Stimulated activated CD8-positive, alpha-beta memory T cell treated with anti-CD3 and anti-CD28 coated beads, Interleukin-7, amount 100 ng/mL, for 1 hour (primary cell): ENCODE data around the gene TMEM59L.
A peak's percentile ranks its signal among the peaks of the same experiment; 100 is the strongest.
"Not testable (repeated sequence)": the region's sequence is repeated elsewhere in the genome, so short reads cannot be mapped to it uniquely, and the experiment has no call there.

Experiments
- DNase-seq, 2 donors: peaks; one replicate each; pipeline ENCODE4 v3.0.0-alpha.2; 2020; ENCODE audit warnings: low read depth in 2 of 2

The TMEM59L gene

DNA sequence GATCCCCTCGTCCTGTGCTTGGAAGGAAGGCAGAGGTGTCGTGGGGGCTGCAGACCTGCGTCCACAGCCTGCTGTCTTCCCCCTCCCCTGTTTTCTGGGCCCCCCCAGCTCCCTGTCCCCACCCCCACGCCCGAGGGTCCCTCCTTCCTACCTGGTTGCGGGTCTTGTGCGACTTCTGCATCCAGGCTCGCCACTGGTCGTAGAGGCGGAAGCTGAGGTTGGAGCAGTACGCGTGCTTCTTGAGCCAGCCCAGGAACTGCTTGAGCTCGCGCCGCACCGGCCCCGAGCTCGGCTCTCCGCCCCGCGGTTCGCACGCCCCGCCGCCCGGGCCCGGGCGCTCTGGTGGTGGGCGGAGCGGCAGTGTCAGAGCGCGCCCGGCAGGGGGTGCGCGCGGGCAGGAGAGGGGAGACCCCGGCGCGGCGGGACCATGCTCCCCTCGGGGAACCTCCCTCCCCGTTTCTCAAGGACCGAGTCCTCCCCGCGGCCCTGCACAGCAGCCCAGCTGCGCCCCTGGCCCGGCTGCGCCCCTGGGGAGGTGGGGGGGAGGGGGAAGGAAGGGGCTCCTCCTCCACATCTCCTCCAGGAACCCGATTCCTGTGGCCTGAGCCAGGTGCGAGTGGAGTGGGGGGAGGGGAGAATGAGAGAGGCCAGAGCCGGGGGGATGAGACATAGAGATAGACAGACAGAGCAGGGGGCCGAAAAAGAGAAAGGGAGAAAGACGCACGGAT lies 18.4 kb upstream of the TMEM59L start:
- DNase-seq, result peak; percentile 54 to 56

DNA sequence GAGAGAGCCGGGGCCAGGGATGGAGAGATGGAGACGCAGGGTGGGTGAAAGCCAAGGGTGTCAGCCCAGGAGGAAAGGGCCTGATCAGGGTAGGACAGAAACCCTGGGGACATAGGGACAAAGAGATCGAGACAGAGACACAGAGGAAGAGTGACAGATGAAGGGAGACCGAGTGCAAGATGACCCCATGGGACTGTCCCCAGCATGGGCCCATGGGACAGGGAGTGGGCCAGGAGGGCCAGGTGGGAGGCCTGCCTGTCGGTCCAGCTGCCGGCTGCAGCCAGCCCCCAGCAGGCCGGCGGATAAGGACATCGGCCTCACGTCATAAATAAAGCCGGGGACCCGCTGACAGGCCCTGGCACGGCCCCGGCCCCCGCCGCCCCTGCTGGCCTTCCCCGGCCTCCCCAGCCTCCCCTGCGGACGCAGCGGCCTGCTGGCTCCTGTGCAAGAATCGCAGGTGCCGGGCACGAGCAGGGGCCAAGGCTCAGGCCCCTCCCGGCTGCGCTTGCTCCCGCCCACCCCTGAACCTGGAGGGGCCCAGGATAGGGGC lies 17.8 kb upstream of the TMEM59L start:
- DNase-seq, result no peak

DNA sequence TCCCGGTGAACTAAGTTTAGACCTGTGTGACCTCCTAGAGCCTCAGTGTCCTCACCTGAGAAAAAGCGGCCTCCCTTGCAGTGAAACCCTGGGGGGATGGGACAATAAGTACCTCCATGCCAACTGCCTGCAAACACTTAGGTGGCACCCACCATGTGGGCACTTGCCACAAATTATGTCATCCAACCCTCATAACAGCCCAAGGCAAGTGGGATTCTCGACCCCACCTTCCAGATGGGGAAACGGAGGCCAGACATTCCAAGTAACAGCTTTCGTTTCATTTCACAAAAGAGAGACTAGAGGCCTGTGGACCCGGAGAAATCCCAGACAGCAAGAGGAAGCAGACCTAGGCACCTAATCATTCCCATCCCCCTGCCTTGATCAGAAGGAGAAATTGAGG lies 17.2 kb upstream of the TMEM59L start:
- no peak for DNase-seq

DNA sequence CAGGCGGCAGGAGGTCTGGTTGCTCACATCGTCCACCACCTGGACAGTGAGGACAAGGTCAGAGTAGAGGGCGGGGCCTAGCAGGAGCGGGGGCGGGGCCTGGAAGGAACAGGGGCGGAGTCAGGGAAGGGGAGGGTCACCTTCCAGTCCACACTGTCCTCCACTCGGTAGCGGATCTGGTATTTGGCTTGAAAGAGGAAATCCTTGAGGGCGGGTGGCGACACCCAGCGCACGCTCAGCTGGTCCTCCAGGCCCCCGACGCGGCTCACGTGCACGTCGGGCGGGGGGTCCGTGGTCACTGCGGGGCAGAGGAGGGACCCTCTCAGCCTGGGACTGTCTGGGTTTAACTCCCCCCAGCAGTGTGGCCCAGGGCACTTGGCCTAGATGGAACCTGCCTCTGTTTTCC lies 15.9 kb upstream of the TMEM59L start:
- DNase-seq, result no peak

DNA sequence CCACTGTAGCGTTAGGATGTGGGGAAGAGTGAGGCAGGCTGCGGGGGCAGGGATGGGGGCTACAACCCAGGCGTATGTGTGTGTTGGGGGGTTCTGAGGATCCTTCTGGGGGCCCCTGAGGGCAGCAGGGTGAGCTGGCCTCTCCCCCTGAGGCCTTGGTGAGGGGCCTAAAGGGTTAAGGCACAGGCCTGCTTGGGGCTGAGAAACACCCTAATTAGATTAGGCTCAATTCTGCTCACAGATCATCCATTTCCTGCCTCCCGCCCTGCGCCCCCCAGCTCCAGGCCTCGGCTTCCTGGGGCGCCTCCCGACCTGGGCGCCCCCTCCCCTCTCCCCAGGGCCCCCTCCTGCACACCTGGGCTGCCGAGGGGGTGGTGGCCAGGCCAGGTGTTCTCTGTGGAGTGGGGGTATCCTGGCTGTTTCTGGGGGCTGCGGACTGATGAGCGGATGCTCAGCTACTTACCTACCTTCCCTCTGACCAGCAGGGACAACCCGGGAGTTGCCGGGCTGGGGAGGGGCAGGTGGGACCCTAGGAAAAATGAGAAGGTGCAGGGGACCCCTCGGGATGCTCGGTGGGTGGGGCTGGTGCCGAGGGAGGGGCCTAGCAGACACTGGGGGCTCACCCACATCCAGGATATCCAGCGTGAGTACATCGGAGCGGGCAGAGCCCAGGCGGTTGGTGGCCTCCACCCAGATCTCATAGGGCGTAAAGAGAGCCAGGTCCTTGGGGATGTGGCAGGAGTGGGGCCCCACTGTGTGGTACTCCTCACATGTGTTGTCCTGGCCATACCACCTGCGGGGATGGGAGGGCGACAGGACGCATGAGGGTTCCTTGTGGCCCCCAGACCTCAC lies 14.6 kb upstream of the TMEM59L start:
- no peak for DNase-seq

DNA sequence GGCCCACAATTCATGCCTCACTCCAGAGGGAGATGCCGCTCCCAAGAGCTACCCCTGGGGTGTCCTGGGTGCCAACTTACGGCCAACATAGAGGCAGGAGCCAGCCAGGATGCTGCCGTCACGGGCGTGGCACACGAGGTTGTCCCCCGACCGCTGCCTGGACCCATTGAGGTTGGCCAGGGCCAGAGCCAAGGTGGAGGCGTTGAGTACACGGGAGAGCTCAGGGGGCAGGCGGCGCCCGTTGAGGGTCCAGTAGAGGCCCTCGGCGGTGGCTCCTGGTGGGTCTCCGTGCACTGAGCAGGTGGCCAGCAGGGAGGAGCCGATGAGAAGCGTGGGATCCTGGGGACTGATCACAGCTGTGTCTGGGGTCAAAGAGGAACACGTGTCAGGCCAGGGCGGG lies 13.2 kb upstream of the TMEM59L start:
- DNase-seq, result no peak

DNA sequence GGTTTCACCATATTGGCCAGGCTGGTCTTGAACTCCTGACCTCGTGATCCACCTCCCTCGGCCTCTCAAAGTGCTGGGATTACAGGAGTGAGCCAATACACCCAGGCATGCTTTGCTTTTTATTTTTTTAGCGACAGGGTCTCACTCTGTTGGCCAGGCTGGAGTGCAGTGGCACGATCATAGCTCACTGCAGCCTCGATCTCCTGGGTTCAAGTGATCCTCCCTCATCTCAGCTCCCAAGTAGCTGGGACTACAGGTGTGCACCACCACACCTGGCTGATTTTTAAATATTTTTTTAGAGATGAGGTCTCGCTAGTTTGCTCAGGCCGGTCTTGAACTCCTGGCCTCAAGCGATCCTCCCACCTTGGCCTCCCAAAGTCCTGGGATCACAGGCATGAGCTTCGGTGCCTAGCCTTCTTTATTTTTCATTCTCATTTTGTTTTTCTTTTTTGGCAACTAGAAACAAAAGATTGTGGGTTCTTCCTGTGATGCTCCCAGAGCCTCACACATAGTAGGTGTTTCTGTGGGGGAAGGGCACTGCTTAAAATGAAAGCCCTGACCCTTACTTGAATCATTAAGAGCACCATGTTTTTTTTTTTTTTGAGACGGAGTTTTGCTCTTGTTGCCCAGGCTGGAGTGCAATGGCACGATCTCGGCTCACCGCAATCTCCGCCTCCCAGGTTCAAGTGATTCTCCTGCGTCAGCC lies 11.8 kb upstream of the TMEM59L start:
- DNase-seq, result not testable (repeated sequence)

DNA sequence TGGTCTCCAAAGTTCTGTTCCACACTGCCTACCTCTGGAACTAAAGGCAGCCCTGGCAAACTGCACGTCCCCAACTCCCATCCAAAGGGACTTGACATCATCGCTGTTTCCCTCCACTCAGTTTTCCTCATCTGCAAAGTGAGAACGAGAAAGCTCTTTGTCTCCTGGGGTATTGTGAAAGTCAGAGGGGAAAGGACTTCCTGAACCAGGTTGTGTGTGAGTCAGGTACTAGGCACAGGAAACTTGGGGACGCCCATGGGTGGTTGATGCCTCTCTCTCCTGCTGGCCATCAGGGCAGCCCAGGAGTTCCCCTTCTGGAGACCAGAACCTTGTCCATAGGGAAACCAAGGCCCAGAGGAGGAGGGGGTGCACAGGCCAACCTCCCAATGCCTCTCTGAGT lies 10.8 kb upstream of the TMEM59L start:
- DNase-seq, result no peak

DNA sequence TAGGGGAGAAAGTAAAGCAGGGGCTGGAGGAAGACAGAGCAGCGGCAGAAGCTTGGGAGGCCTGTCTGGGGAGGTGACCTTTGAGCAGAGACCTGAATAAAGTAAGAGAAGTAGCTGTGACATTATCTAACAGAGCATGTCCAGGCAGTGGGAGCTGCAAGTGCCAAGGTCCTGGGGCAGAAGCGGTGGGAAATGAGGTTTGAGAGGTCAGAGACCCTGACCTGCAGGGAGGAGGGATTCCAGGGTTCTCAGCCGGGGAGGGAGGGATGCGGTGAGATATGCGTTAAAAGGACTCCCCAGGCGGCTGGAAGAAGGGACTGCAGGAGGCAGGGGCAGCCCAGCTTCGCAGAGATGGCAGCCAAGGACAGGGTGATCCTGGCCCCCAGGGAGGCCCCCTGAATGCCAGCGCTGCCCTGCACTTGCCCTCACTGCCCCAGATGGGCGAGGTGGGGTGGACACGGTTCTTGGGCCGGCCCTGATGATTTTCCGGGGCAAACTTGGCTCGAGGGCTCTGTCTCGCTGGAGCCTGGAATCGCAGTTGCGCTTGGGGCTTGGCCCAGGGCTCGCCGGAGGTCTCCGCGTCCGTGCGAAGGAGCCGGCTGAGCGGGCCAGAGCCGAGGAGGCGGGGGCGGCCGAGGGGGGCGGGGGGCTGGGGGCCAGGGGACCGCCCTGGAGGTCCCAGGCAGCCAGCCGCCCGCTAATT lies 9.3 kb upstream of the TMEM59L start:
- no peak for DNase-seq

DNA sequence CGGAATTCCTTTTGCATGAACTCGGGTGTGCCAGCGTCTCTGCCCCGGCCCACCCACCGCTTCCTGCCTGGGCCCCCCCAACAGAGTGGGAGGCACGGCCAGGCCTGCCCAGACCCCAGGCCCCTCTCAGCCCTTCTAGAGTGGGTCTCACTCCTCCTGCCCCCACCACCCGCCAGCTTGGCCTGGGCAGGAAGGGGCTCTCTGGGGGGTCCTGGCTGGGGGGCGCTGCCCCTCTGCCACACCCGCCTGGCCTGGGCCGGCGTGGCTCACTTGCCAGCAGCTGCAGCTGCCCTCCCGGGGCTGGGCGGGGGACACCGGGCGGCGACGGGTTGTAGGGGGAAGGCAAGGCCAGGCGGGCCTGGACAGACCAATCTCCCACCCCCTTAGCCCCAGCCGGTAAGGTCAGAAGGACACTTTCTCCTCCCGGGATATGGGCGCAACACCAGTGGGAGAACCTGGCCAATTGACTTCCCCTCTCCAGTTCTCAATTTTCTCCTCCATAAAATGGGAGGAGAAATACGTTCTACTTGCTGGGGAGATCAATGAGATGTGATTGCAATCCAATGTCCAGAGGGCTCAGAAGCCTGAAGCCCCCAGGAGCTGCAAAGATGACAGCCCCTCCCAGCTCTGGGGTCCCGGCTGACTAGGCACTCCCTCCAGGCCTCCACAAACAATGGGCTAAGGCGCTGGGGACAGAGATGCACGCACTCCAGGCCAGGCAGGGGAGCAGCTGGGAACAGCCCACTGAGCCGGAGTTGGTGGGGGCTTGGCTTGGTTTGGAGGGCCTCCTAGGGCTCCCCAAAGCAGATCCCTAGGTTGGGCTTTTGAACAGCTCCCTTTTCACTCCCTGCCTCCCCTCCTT lies 8.5 kb upstream of the TMEM59L start:
- no peak for DNase-seq

DNA sequence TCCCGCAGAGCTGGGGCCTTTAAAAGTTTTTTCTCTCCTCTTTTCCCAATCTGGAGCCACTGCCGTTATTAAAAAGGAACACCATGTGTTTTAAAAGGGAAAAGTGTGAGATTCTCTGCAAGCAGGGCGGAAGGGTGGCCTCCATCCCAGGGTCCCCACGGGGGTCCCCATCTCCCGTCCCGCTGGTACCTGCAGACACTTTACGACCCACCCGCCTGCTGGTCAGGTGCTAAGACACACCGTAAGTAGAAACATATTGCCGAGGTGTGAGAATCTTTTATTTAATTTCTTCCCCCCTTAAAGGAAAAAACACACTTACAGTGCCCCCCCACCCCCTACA lies 7.9 kb upstream of the TMEM59L start:
- DNase-seq, result no peak

DNA sequence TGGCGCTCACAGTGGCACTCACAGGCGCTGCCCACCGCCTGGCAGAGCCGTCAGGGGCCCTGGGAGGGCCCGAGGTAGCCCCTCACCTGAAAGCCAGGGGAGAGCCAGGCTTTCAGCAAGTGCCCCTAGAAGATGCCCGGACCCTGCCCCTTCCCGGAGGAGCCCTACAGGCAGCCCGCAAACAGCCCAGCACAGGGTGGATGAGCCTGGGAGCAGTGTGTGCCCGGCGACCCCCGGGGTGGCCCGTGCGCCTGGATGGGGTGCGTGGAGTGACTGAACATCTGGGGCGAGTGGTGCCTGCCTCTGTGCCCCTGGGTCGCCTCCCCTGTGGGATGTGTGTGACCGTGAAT lies 7.5 kb upstream of the TMEM59L start:
- no peak for DNase-seq

DNA sequence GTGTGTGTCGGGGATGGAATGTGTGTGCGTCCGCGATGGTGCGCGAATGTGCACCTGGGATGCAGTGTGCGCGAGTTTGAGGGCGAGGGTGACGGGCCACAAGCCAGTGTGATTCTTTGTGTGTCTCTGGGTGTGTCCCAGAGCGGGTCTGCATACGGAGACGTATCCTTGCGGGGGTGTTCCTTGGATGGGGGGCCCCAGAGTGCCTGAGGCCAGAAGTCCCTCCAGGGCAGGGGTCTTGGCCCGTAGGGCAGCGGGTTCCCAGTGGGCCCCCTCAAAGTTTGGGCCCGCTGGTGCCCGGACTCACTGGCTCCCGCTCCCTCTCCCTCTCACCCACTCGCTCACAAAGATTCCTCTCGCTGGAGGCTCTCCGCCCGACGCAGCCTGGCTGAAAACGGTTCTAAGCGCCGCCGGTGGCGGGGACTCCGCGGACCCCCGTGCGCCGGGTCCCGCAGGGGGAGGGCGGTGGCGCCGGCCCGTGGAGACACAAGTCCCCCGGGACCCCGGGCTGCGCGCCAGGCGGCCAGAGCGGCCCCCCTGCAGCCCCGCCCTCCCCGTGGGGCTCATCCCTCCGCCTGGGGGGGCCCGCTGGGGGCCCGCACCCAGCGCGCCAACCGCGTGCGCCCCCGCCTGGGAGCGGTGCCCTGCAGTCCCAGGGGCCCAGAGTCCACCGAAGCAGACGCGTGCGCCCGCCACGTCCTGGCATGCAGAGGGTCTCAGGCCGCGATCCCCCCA lies 7.0 kb upstream of the TMEM59L start:
- no peak for DNase-seq

DNA sequence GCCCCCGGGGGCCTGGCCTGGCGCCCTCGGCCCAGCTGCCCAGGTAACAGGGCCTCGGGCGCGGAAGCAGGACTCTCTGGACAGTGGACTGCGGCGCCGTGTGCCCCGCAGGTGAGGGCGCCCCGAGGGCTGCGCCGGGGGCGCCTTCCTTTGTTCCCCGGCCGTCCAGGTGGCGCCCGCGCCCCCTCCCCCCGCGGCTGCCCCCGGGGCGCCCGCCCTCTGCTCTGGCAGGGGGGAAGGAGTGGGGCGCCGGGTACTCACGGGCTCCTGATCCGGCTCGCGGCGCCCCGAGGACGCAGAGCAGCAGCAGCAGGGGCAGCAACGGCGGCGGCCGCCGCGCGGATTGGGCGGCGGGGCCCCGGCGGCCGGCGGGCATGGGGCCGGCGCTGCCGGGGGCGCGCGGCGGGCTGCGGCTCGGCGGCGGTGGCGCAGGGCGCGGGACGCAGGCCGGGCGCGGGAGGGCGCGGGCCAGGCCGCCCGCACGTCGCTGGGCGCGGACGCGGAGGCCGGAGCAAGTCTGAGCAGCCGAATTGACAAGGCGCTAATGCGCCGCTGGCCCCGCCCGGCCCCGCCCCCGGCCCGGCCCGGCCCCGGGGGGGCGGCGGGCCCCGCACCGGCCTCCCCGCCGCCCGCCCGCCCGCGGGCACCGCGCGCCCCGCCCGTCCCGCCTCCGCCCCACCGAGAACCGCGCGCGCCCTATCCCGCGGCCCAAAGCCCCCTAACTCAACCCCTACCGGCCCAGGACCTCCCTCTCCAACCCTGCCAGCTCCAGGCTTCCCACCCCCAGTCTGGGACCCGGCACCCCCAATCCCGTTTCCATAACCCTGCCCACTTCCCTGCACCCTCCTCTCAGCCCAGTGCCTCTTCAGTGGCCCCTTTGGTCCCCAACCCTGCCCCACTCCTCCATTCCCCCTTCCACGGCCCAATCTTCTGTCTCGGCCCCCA lies 6.1 kb upstream of the TMEM59L start, which contains the start of gene CRLF1:
Gene CRLF1 (minus strand): TSS at position 519 of the 945 bp plus-strand sequence. CDS start 143 bp downstream, at position 376.
- no peak for DNase-seq

DNA sequence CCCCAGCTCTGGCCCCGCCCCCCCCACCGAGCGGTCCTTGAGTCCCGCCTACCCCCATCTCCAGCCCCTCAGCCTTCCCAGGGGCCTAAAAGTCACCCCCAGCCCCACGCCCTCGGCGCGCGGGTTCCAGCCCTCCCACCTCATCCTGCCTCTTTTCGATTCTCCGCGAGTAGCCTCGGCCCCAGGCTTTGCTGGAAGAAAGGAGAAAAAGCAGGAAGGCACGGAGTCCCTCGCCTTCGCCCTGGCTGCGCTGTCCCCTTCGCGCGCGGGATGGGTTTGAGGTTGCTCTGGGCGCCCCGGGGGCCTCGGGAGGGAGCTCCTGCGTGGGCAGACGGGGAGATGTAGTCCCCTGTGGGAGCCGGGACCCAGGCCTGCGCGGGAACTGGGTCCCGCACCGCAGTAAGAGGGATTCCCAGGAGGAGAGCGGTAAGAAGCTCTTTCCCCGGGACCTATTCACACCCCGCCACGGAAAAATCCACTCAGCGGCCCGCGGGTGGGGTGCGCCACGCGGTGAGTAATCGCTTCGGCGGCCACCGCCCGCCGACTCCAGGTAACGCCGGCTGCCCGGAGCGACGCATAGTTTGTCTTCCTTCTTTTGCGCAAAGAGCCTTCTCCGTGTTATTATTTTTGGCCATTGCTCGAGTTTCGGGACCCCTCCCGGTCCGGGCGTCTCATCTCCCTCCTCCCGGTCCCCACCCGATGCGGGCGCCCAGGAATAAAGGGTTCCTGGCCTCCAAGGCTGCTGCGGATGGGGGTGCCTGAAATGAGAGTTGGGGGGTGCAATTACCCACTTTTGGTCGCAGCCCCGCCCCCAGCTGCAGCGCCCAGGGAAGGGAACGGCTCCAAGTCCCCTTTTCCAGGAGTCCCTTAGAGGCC lies 5.2 kb upstream of the TMEM59L start:
- no peak for DNase-seq

DNA sequence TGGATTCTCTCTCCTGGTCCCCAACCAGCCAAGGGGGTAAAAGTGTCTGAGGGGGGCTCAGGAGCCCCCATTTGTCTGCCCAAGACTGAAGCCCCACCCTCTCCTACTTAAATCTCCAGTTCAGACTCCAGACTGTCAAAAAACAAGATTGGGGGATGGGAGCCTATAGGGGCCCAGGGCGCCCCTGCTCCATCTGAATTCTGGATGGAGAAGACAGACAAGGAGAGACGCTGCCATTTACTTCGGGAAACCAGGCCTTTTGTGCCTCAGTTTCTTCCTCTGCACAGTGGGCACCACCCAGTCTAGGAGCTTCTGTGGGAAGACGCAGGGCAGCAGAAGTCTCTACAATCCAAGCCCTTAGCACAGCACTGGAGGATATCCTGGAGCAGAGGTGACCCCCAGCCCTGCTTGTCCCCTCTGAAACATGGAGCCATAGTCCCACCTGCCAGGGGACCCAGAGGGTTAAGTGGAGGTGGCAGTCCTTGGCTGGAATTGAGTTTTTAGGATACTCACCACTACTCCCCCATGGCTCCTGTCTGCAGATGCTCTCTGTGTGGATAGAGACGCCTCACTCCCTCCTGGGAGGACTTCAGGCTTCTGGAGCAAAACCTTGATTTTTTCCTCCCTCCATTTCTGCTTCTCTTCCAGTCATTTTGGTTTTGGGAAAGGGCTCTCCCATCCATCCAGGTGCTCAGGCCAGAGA lies 4.4 kb upstream of the TMEM59L start:
- DNase-seq, result no peak
